ENCODE data around the gene NUMB.

NUMB gene

DNA sequence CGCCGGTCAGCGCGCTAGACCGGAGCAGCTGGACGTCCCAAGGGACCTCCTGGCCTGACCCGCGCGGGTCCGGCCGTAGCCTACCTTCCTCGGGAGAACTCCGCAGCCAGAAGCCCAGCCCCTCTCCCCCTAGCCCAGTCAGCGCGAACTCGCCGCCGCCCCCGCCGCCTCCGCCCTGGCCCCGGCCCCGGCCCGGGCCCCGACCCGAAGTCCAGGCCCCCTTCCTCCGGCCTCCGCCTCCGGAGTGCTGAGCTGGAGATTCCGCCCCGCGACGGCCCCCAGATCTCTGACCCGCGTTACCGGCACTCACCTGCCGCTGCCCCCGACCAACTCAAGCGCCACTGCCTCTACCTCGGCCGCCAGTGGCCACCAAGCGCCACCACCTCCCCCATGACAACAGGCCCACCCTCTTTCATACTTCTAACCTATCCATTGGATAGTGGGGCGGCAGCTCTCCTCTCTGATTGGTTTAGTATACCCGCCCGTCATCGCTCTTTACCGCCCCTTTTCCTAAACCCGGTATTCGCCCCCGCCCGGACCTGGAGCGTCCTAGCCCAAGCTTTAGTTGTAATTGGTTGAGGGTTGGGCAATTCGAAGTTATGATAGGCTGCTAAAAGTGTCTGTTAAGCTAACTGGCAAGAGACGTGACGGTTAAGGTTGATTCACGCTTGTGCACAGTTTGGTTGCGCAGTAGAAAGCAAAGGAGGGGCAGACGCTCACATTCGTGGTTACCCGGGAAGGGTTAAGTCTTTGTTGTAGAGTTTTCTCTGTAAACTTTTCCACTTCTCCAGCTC is at the start of gene NUMB:
NUMB (minus strand) TSS at position 364 of the 794 bp plus-strand sequence. CDS start 102,795 bp downstream, outside the sequence.
- DNase-seq = no peak

DNA sequence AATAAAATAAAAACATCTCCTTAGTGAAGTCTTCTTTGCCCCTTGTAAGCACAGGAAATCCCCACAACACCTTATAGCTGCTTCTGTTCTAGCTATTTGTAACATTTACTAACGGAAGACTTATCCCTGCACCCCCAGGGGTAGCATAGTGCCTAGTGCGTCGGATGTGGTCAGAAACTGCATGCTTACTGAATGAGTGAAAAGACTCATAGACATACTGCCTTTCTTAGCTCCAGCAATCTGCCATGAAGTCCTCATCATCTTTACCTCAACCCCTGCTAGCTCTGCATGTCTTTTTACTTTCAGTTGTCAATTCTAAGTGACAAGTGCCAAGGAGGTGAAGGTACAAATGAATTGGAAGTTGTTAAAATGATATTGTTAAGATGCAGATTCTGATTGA is 45.3 kb upstream of the NUMB start:
- DNase-seq = no peak

- no peak for DNase-seq
These were observed 43.8 kb upstream of the NUMB start for GRCh38 chr14:73502017-73502619.

GRCh38 chr14:73500360-73500759 is 42.0 kb upstream of the NUMB start:
- no peak for DNase-seq

- no peak for DNase-seq
These were observed 36.2 kb upstream of the NUMB start for GRCh38 chr14:73494593-73494992.

GRCh38 chr14:73492670-73493069 is 34.3 kb upstream of the NUMB start:
- DNase-seq = no peak

- DNase-seq = no peak
These were observed 33.8 kb upstream of the NUMB start for GRCh38 chr14:73492043-73492552.

DNA sequence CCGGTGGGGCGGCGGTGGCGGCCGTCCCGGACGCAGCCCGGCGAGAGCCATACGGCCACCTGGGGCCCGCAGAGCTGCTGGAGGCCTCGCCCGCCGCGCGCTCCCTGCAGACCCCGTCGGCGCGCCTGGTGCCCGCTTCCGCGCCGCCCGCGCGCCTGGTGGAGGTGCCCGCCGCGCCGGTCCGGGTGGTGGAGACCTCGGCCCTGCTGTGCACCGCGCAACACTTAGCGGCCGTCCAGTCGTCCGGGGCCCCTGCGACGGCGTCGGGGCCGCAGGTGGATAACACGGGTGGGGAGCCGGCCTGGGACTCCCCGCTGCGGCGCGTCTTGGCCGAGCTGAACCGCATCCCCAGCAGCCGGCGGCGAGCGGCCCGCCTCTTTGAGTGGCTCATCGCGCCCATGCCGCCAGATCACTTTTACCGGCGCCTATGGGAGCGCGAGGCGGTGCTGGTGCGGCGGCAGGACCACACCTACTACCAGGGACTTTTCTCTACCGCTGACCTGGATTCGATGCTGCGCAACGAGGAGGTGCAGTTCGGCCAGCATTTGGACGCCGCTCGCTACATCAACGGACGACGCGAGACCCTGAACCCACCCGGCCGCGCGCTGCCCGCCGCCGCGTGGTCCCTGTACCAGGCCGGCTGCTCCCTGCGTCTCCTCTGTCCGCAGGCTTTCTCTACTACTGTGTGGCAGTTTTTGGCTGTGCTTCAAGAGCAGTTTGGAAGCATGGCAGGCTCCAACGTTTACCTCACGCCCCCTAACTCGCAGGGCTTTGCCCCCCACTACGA is 33.1 kb upstream of the NUMB start:
- no peak for DNase-seq

DNA sequence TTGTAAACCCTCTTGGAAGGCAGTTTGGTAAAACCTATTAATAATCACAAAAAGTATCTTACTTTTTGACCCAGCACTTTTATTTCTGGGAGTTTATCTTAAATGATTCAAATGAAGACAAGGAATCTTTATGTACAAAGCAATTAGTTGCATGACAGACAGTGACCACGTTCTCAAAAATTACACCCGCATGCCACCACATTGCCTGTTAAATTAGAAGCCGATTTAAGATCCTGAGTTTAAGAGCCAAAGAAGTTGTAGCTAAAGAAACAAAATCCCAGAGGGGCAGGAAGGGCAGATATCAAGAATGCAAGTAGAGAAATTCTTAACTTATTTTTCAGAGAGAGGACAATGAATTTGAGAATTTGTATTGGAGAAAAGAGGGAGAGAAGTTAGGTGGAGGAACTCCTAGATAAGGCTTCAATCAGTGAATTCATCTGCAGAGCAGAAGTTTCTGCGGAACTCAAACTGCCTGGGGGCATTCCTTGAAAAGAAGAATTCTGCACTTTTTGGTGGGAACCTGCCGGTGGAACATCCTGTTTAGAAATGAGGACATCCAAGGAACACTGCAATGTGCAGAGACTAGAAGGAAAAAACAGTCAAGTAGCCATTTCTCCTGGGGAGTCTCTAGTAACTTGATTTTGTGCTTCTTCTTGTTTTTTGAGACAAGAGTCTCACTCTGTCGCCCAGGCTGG is 31.3 kb upstream of the NUMB start:
- DNase-seq = no peak

DNA sequence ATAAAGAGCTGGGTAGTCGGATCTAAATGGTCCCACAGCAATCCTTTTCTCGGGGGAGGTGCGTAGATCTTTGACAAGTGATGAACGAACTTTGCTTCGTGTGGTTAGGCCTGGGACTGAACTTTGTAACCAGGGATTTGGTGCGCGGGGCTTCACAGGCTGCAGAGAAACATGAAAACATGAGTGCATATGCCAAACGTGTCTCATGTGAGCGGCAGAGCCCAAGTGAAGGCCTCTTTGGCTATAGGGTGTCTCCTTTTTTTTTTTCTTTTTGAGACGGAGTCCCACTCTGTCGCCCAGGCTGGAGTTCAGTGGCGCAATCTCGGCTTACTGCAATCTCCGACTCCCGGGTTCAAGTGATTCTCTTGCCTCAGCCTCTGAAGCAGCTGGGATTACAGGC is 20.3 kb upstream of the NUMB start:
- DNase-seq = no peak

DNA sequence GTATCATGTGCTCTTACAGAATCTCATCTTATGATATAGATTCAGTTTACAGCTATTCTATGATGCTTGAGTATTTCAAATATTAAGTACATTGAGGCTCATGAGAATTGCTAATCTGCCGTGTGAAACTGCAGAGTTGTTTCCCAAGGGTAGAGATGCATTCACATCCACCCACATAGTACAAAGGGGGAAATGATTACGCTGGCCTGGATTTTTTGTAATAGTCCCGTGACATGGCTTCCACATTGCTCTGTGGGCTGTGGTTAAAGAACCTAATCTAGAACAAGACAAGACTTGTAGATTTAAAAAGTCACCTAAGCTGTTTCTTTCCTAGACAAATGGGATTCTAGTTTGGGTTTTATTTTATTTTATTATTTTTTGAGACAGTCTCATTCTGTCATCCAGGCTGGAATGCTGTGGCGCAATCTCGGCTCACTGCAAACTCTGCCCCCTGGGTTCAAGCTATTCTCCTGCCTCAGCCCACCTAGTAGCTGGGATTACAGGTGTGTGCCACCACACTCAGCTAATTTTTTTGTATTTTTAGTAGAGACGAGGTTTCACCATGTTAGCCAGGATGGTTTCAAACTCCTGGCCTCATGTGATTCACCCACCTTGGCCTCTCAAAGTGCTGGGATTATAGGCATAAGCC is 19.4 kb upstream of the NUMB start:
- no peak for DNase-seq

DNA sequence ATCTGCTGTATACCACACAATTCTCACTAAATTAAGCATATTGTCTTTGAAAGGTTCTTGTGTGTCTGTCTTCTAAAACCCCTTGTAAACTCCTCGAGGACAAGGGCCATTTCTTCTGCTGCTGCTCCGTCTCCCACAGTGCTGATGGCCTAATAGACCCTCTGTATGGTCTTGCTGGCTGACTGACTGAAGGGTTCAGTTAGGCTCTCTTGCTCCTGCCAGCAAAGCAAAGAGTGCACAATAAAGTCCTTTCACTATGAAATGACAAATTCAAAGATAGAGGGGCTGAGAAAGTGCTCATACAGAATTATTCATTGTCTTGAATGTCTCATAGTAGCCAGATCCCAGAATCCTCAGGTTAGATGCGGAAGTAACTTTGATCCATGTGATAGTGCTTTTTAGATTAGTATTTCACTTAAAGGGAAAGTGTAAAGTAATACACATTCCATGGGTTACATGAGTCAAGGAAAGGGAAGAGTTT is 18.1 kb upstream of the NUMB start:
- DNase-seq = no peak

DNA sequence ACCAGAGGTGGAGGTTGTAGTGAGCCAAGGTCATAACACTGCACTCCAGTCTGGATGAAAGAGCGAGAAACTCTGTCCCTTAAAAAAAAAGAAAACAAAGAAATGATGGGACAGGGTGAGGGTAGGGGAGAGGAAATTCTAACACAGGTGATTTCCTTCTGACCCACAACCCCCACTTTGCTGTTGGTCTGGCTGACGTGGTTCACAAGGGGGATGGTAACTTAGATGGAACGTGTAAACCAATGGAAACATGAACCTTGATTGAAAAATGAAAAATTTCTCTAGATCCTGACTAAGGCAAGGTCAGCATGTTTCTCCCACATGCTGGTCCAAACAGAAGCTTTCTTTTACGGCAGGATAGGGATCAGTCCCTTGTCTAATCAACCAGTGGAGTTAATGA is 16.6 kb upstream of the NUMB start:
- no peak for DNase-seq

GRCh38 chr14:73472185-73473114 is 14.1 kb upstream of the NUMB start:
- DNase-seq = no peak

DNA sequence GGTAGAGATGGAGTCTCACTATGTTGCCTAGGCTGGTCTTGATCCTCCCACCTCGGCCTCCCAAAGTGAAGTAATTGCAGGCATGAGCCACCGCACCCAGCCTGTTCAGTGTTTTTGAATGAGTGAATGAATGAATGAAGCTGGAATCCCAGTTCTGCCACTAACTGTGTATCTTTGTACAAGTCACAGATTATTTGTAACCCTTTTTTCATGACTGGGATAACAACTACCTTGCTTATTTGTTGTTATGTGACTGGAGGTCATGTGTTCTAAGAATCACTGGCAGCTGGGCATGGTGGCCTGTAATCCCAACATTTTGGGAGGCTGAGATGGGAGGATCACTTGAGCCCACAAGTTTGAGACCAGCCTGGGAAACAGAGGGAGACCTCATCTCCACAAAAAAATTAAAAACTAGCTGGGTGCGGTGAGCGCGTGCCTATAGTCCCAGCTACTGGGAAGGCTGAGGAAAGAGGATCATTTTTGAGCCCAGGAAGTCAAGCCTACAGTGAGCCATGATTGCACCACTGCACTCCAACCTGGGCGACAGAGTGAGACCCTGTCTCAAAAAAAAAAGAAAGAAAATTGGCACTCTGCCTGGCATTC is 13.3 kb upstream of the NUMB start:
- no peak for DNase-seq

- DNase-seq = no peak
These were observed 10.6 kb upstream of the NUMB start for GRCh38 chr14:73468828-73469375.

GRCh38 chr14:73467800-73468199 is 9.5 kb upstream of the NUMB start:
- no peak for DNase-seq

DNA sequence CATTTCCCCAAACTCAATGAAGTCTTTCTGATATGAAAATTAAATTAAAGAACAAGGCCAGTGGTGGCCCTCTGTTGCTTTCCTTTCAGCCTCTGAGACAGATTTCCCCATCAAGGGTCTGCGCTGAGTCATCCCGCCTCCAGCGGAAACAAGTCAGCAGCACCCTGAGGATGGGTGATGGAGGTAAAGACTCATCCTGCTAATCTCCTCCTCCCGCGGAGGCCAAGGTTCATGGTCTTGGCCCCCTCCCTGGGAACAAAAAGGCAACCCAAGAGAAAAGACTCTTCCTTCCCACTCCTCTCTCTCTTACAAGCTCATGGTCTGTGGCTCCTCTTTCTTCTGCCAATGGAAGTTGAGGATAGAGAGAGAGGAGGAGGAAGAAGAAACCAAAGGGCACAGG is 9.0 kb upstream of the NUMB start:
- no peak for DNase-seq

DNA sequence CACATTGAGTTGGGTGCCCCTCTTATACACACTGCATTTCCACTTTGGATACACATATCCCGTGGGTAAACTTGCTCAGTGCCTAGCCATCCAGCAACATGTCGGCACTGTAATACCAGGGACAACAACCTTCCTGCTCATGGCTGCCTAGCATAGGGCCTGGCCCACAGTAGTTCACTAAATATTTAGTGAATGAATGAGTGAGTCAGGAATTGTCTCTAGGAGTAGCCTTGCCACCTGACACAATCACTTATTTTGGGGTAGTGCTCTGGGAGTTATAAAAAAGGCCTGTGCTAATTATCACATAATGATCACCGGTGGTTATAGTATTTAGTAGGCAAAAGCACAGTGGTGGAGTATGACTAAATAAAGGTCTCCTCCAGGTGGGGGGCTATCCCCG is 8.5 kb upstream of the NUMB start:
- DNase-seq = no peak

DNA sequence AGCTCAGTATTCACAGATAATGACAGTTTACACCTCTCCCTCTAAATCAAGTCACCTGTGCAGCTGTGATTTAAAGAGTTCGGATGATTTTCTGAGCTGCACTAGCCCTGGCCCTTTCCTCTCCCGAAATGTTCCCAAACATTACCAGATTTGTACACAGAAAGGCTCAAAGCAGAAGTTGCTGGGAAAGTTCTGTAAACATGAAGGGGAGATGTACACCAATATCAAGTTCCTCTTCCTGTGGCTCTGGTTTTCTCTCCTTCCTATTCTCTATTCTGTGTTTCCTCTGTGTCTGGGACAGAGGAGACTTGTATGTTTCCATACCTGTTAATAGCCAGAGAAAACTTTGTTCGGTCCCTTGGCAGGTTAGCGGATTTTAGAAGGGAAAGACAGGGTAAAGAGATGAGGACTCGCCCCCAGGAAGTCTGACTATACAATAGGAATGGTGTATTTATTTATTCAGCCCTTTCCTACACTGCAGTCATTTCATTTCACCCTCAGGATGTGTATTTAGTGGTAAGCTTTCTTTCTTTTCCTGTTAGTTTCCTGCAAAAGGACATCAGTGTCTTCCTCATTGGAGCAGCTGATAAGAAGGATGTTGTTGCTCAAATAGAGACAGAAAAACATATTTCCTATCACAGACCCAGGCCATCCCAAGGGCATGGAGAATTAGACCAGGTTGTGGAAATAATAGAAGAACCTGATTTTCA is 7.6 kb upstream of the NUMB start:
- no peak for DNase-seq

Measured in cortex of kidney (tissue), 1 donor.